Panc1 (cell line): ENCODE measurements around the gene MCTP1. TPM values are rescaled to one million over a fixed set of nuclear protein-coding genes. Genes with fewer than 3 reads are reported as not detected.

Source experiments
- ATAC-seq: fragments of 200-7000 bp; cut with Tn5 transposase; 2 replicates; pipeline ENCODE4 v1.9.1; 2020; ENCODE audit warnings: mild to moderate bottlenecking, moderate library complexity
- BruUV-seq: library from RNA; stranded (reverse); fragments of 400-500 nt; replicated peaks from 2 replicates; lab custom pipeline; 2021; lab: Mats Ljungman, UMichigan
- CTCF ChIA-PET: fragments of 300-600 bp; sonication (Branson Sonifier 250); formaldehyde crosslinking; loops from one replicate; lab custom pipeline; 2022; ENCODE audit warnings: antibody characterized with exemption; lab: Charles Lee
- POLR2A ChIA-PET: fragments of 300-600 bp; sonication (Branson Sonifier 250); formaldehyde crosslinking; loops from one replicate; lab custom pipeline; 2022; ENCODE audit warnings: antibody characterized with exemption; lab: Charles Lee
- DNase-seq: peaks from one replicate; pipeline ENCODE4 v3.0.0-alpha.2; 2010; ENCODE audit warnings: low read depth, low spot score
- H3K27ac ChIP-seq: 2 replicates; pipeline ENCODE4 v1.5.1; 2011; ENCODE audit warnings: mild to moderate bottlenecking, low read length, inconsistent platforms
- H3K27me3 ChIP-seq: fragments of 200-500 bp; sonication (Bioruptor generic); 2 replicates; pipeline ENCODE4 v1.6.0; 2014; ENCODE audit warnings: low read length, inconsistent platforms; ENCODE audit not compliant: control insufficient read depth, insufficient read depth
- H3K36me3 ChIP-seq: fragments of 200-500 bp; sonication (Bioruptor generic); 2 replicates; pipeline ENCODE4 v1.5.1; 2014; ENCODE audit warnings: inconsistent platforms, mild to moderate bottlenecking, low read length, moderate library complexity; ENCODE audit not compliant: control insufficient read depth, insufficient read depth
- H3K4me1 ChIP-seq: 2 replicates; pipeline ENCODE4 v1.5.1; 2011; ENCODE audit warnings: inconsistent platforms, mild to moderate bottlenecking, low read length, moderate library complexity; ENCODE audit not compliant: control insufficient read depth, insufficient read depth
- H3K4me3 ChIP-seq, 2 experiments: 2 replicates each; pipeline ENCODE4 v1.5.1; 2011 to 2012; ENCODE audit warnings: low read depth in 2 of 2, low read length in 2 of 2, mild to moderate bottlenecking in 2 of 2, inconsistent platforms in 1 of 2, moderate library complexity in 1 of 2
- H3K9me3 ChIP-seq: fragments of 200-500 bp; sonication (Bioruptor generic); 2 replicates; pipeline ENCODE4 v1.5.1; 2014; ENCODE audit warnings: low read depth, mild to moderate bottlenecking, inconsistent platforms, low read length, moderate library complexity; ENCODE audit not compliant: control insufficient read depth, insufficient read depth
- CTCF ChIP-seq: fragments of 450-650 bp; IDR thresholded peaks from 2 replicates; pipeline ENCODE4 v1.5.1; 2017; ENCODE audit warnings: mild to moderate bottlenecking
- POLR2AphosphoS5 ChIP-seq: IDR thresholded peaks from 2 replicates; pipeline ENCODE4 v1.6.1; 2012; ENCODE audit warnings: mild to moderate bottlenecking, low read depth, low read length, moderate library complexity
- REST ChIP-seq, 2 experiments: IDR thresholded peaks; 2 replicates each; pipeline ENCODE4 v1.6.1; 2011 to 2012; ENCODE audit warnings: low read depth in 2 of 2, control low read depth in 1 of 2, low read length in 1 of 2, mild to moderate bottlenecking in 1 of 2, moderate library complexity in 1 of 2; ENCODE audit not compliant: insufficient read depth in 1 of 2
- SIN3A ChIP-seq: IDR thresholded peaks from 2 replicates; pipeline ENCODE4 v1.6.1; 2012; ENCODE audit warnings: low read depth, mild to moderate bottlenecking, low read length, moderate library complexity, borderline replicate concordance; ENCODE audit not compliant: insufficient read depth
- TCF7L2 ChIP-seq: IDR thresholded peaks from 2 replicates; pipeline ENCODE4 v1.6.1; 2011; ENCODE audit warnings: mild to moderate bottlenecking, low read depth, low read length, inconsistent platforms
- in situ Hi-C: cut with HindIII; loops from 2 replicates; pipeline ENCODE4 v1.10.0; 2016; ENCODE audit warnings: low sequenced_read_pairs, low pct_unique_long_range_greater_than_20kb
- intact Hi-C: fragments of 100-400 bp; cut with micrococcal nuclease; formaldehyde crosslinking; loops from one replicate; pipeline ENCODE4 v1.10.0; 2022; ENCODE audit not compliant: unreplicated experiment
- total RNA-seq: library from RNA; stranded (reverse); gene quantifications from one replicate; pipeline ENCODE4 v1.2.1, GENCODE V29; 2021; ENCODE audit not compliant: unreplicated experiment

The MCTP1 gene
- total RNA-seq, 1 experiment from 2014 or later, result 39.8 TPM

- CTCF ChIA-PET, result no interaction called here
These were observed 142.7 kb downstream of the MCTP1 start for GRCh38 chr5:95142145-95142544.

GRCh38 chr5:95141141-95141540 is 143.8 kb downstream of the MCTP1 start:
- in situ Hi-C loops (no loop called here), intact Hi-C loops (no loop called here)
- Histone ChIP-seq H3K4me1 (no peaks in the 10 kb centered on the region), H3K9me3 (no peaks in the 10 kb centered on the region), H3K4me3 (no peak overlapping the region), H3K27me3 (peaks cover 15% of the 10 kb centered on the region), H3K27ac (no peak overlapping the region), H3K36me3 (no peaks in the 10 kb centered on the region)
- ATAC-seq, result no peak
- POLR2A ChIA-PET, result no interaction called here
- no TSS peak for BruUV-seq
- no peak for DNase-seq
- CTCF ChIA-PET, result no interaction called here
- TF ChIP-seq TCF7L2 (no peak), REST (IDR thresholded peaks at IDR 0.05; ENCODE audit: insufficient read depth in 1 of 2, low read depth in 2 of 2, low read length in 1 of 2) (no peak)

More at GRCh38 chr5:95142145-95142544, 142.7 kb downstream of the MCTP1 start:
- ATAC-seq (no peak), DNase-seq (no peak)
- POLR2A ChIA-PET, result no interaction called here
- Histone ChIP-seq H3K4me1 (no peaks in the 10 kb centered on the region), H3K27ac (no peak overlapping the region), H3K27me3 (peaks cover 10% of the 10 kb centered on the region), H3K9me3 (no peaks in the 10 kb centered on the region), H3K36me3 (no peaks in the 10 kb centered on the region), H3K4me3 (no peak overlapping the region)
- intact Hi-C loops, result no loop called here
- in situ Hi-C loops, result no loop called here
- BruUV-seq, result no TSS peak
- TF ChIP-seq CTCF, result no peak
- no peak for TF ChIP-seq TCF7L2
- no peak for TF ChIP-seq SIN3A
- TF ChIP-seq POLR2AphosphoS5, result no peak
- no peak for TF ChIP-seq REST (IDR thresholded peaks at IDR 0.05; ENCODE audit: insufficient read depth in 1 of 2, low read depth in 2 of 2, low read length in 1 of 2)
